Measurements from ENCODE around the gene DNAAF8.

Gene DNAAF8

DNA sequence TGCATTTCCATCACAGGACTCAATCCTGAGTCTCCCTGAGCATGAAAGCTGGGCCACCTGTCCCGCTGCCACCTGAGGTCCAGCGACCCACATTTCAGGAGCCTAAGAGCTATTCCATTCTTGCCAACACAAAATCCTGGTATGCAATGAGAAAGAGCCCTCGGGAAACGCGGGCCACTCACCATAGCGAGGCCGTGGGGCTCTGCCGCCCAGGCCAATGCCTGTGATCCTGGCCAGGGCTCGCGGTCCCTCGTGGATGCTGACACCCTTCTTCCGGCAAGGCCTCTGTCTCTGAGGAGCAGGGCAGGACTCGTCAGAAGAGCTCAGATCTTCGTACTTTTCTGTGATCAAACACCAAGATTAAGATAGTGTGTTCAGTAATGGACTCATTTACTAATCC lies 29.4 kb upstream of the DNAAF8 start:
- WGBS, result 96% methylated on average over 14 of the region's 14 CpGs
- no peak overlapping the region for H3K4me3 ChIP-seq (ENCODE audit: low read length)
- H3K36me3 ChIP-seq (ENCODE audit: insufficient read depth, low read length), result peaks cover 78% of the 10 kb centered on the region
- no peak overlapping the region for H3K9ac ChIP-seq (ENCODE audit: low read depth, low read length)
- H3K9me3 ChIP-seq (ENCODE audit: insufficient read depth, low read depth, low read length), result no peaks in the 10 kb centered on the region
- no peaks in the 10 kb centered on the region for H3K27me3 ChIP-seq (ENCODE audit: insufficient read depth, low read length)
- H3K27ac ChIP-seq (ENCODE audit: low read depth, low read length), result no peak overlapping the region
- no peaks in the 10 kb centered on the region for H3K4me1 ChIP-seq (ENCODE audit: insufficient read depth, low read length)

GRCh38 chr16:4706871-4707270 lies 27.5 kb upstream of the DNAAF8 start:
- Histone ChIP-seq H3K36me3 (ENCODE audit: insufficient read depth, low read length) (peaks cover 72% of the 10 kb centered on the region), H3K9ac (ENCODE audit: low read depth, low read length) (no peak overlapping the region), H3K4me3 (ENCODE audit: low read length) (no peak overlapping the region), H3K27me3 (ENCODE audit: insufficient read depth, low read length) (no peaks in the 10 kb centered on the region), H3K27ac (ENCODE audit: low read depth, low read length) (no peak overlapping the region), H3K9me3 (ENCODE audit: insufficient read depth, low read depth, low read length) (no peaks in the 10 kb centered on the region), H3K4me1 (ENCODE audit: insufficient read depth, low read length) (no peaks in the 10 kb centered on the region)
- WGBS, result 94% methylated on average over 7 of the region's 7 CpGs

GRCh38 chr16:4709481-4709880 lies 24.9 kb upstream of the DNAAF8 start:
- no peak overlapping the region for H3K4me3 ChIP-seq (ENCODE audit: low read length)
- H3K4me1 ChIP-seq (ENCODE audit: insufficient read depth, low read length), result peaks cover 10% of the 10 kb centered on the region; the same call in 1 of the 2 replicates
- no peaks in the 10 kb centered on the region for H3K9me3 ChIP-seq (ENCODE audit: insufficient read depth, low read depth, low read length)
- H3K9ac ChIP-seq (ENCODE audit: low read depth, low read length), result no peak overlapping the region
- H3K27me3 ChIP-seq (ENCODE audit: insufficient read depth, low read length), result no peaks in the 10 kb centered on the region
- H3K36me3 ChIP-seq (ENCODE audit: insufficient read depth, low read length), result peaks cover 72% of the 10 kb centered on the region
- 100% methylated on average over 3 of the region's 4 CpGs for WGBS
- no peak overlapping the region for H3K27ac ChIP-seq (ENCODE audit: low read depth, low read length)

DNA sequence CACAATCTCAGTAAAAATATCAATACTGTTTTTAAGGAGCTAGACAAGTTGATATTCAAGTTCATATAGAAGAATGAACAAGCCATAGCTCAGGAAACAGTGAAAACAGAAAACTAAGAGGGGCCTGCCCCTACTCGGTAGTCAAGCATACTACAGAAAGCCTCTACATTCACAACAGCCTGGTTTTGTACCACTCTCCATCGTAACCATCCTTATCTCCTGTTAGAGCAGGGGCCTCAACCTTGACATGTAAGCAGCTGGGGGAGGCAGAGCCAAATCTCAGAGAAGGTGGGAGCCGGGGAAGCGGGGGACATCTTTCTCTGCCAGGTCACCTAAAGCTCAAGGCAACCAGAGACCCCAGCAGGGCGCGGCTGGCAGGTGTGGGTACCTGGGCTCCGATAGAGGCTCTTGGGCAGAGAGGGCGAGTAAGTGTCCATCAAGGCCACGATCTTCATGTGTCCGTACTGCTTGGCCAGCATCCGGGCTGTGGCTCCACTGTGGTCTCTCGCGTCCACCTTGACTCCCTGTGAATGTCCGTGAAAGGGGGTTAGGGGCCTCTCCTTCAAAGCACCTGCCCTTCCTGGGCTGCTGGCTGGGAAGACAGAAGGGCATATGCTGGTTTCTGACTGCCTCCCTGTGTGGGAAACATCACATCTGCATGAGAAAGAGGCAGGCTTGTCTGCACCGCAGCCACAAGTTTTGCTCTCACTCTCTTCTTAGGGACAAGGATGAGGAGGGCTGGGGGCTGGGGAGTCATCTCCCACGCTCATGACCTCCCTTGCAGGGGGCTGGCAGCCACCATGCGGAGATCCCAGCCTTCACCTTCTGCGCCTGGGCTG lies 20.5 kb upstream of the DNAAF8 start:
- 65% methylated on average over 18 of the region's 18 CpGs for WGBS
- peaks cover 55% of the 10 kb centered on the region for H3K36me3 ChIP-seq (ENCODE audit: insufficient read depth, low read length)
- H3K27me3 ChIP-seq (ENCODE audit: insufficient read depth, low read length), result no peaks in the 10 kb centered on the region
- peak overlapping the region; percentile 39; the same call in 1 of the 2 replicates for H3K9ac ChIP-seq (ENCODE audit: low read depth, low read length)
- H3K4me1 ChIP-seq (ENCODE audit: insufficient read depth, low read length), result peaks cover 17% of the 10 kb centered on the region; the same call in 1 of the 2 replicates
- no peaks in the 10 kb centered on the region for H3K9me3 ChIP-seq (ENCODE audit: insufficient read depth, low read depth, low read length)
- peak overlapping the region; percentile 41; the same call in 1 of the 2 replicates for H3K27ac ChIP-seq (ENCODE audit: low read depth, low read length)
- no peak overlapping the region for H3K4me3 ChIP-seq (ENCODE audit: low read length)

- Histone ChIP-seq H3K27me3 (ENCODE audit: insufficient read depth, low read length) (no peaks in the 10 kb centered on the region), H3K9ac (ENCODE audit: low read depth, low read length) (no peak overlapping the region), H3K36me3 (ENCODE audit: insufficient read depth, low read length) (peaks cover 50% of the 10 kb centered on the region), H3K4me1 (ENCODE audit: insufficient read depth, low read length) (peaks cover 19% of the 10 kb centered on the region; the same call in 1 of the 2 replicates), H3K27ac (ENCODE audit: low read depth, low read length) (no peak overlapping the region), H3K9me3 (ENCODE audit: insufficient read depth, low read depth, low read length) (no peaks in the 10 kb centered on the region), H3K4me3 (ENCODE audit: low read length) (no peak overlapping the region)
- 96% methylated on average over 2 of the region's 2 CpGs for WGBS
Measured at GRCh38 chr16:4714996-4715395, 19.3 kb upstream of the DNAAF8 start.

DNA sequence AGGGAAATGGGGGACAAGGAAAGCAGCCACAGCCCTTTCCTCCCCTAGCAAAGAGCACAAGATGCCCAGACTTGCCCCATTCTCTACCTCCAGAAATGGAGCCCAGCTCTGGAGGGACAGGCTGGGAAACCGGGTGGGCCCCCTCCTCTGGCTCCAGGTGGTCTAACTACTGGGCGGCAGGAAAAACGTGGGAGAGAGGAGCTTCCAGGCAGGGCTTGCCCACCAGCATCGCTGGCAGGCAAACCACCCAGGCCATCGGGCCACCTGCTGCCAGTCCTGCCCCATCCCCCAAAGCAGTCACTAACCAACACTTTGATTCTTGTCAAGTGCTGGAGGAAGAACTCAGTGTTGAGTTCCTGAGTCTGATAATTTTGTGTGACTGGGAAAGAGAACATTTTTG lies 15.9 kb upstream of the DNAAF8 start:
- Histone ChIP-seq H3K9ac (ENCODE audit: low read depth, low read length) (no peak overlapping the region), H3K36me3 (ENCODE audit: insufficient read depth, low read length) (peaks cover 39% of the 10 kb centered on the region), H3K4me3 (ENCODE audit: low read length) (no peak overlapping the region), H3K27ac (ENCODE audit: low read depth, low read length) (peak overlapping the region; percentile 43; the same call in 1 of the 2 replicates), H3K9me3 (ENCODE audit: insufficient read depth, low read depth, low read length) (no peaks in the 10 kb centered on the region), H3K4me1 (ENCODE audit: insufficient read depth, low read length) (peaks cover 19% of the 10 kb centered on the region; the same call in 1 of the 2 replicates), H3K27me3 (ENCODE audit: insufficient read depth, low read length) (no peaks in the 10 kb centered on the region)
- WGBS, result 47% methylated on average over 5 of the region's 5 CpGs

GRCh38 chr16:4723071-4723767 lies 11.1 kb upstream of the DNAAF8 start:
- Histone ChIP-seq H3K27ac (ENCODE audit: low read depth, low read length) (no peak overlapping the region), H3K9me3 (ENCODE audit: insufficient read depth, low read depth, low read length) (no peaks in the 10 kb centered on the region), H3K4me1 (ENCODE audit: insufficient read depth, low read length) (peaks cover 8% of the 10 kb centered on the region; the same call in 1 of the 2 replicates), H3K27me3 (ENCODE audit: insufficient read depth, low read length) (no peaks in the 10 kb centered on the region), H3K9ac (ENCODE audit: low read depth, low read length) (no peak overlapping the region), H3K4me3 (ENCODE audit: low read length) (no peak overlapping the region), H3K36me3 (ENCODE audit: insufficient read depth, low read length) (peaks cover 54% of the 10 kb centered on the region)
- WGBS, result 96% methylated on average over 13 of the region's 14 CpGs

GRCh38 chr16:4724661-4725270 lies 9.6 kb upstream of the DNAAF8 start:
- Histone ChIP-seq H3K4me1 (ENCODE audit: insufficient read depth, low read length) (no peaks in the 10 kb centered on the region), H3K27ac (ENCODE audit: low read depth, low read length) (no peak overlapping the region), H3K36me3 (ENCODE audit: insufficient read depth, low read length) (peaks cover 63% of the 10 kb centered on the region), H3K9me3 (ENCODE audit: insufficient read depth, low read depth, low read length) (no peaks in the 10 kb centered on the region), H3K9ac (ENCODE audit: low read depth, low read length) (no peak overlapping the region), H3K4me3 (ENCODE audit: low read length) (no peak overlapping the region), H3K27me3 (ENCODE audit: insufficient read depth, low read length) (no peaks in the 10 kb centered on the region)
- 94% methylated on average over 11 of the region's 11 CpGs for WGBS

- H3K36me3 ChIP-seq (ENCODE audit: insufficient read depth, low read length), result peaks cover 73% of the 10 kb centered on the region
Measured at GRCh38 chr16:4726616-4727015, 7.7 kb upstream of the DNAAF8 start.

GRCh38 chr16:4728676-4729075 lies 5.7 kb upstream of the DNAAF8 start:
- Histone ChIP-seq H3K36me3 (ENCODE audit: insufficient read depth, low read length) (peaks cover 58% of the 10 kb centered on the region), H3K9ac (ENCODE audit: low read depth, low read length) (no peak overlapping the region)

More at GRCh38 chr16:4726616-4727015, 7.7 kb upstream of the DNAAF8 start:
- no peak overlapping the region for H3K9ac ChIP-seq (ENCODE audit: low read depth, low read length)
- no peak overlapping the region for H3K4me3 ChIP-seq (ENCODE audit: low read length)
- no peaks in the 10 kb centered on the region for H3K4me1 ChIP-seq (ENCODE audit: insufficient read depth, low read length)
- H3K9me3 ChIP-seq (ENCODE audit: insufficient read depth, low read depth, low read length), result no peaks in the 10 kb centered on the region
- no peaks in the 10 kb centered on the region for H3K27me3 ChIP-seq (ENCODE audit: insufficient read depth, low read length)
- H3K27ac ChIP-seq (ENCODE audit: low read depth, low read length), result no peak overlapping the region
- 95% methylated on average over 18 of the region's 18 CpGs for WGBS

GRCh38 chr16:4729876-4730275 lies 4.5 kb upstream of the DNAAF8 start:
- Histone ChIP-seq H3K9me3 (ENCODE audit: insufficient read depth, low read depth, low read length) (no peaks in the 10 kb centered on the region), H3K36me3 (ENCODE audit: insufficient read depth, low read length) (peaks cover 46% of the 10 kb centered on the region), H3K9ac (ENCODE audit: low read depth, low read length) (no peak overlapping the region), H3K27me3 (ENCODE audit: insufficient read depth, low read length) (no peaks in the 10 kb centered on the region), H3K4me3 (ENCODE audit: low read length) (no peak overlapping the region), H3K4me1 (ENCODE audit: insufficient read depth, low read length) (no peaks in the 10 kb centered on the region), H3K27ac (ENCODE audit: low read depth, low read length) (no peak overlapping the region)
- WGBS, result 97% methylated on average over 15 of the region's 15 CpGs

More at GRCh38 chr16:4728676-4729075, 5.7 kb upstream of the DNAAF8 start:
- no peaks in the 10 kb centered on the region for H3K9me3 ChIP-seq (ENCODE audit: insufficient read depth, low read depth, low read length)
- H3K4me3 ChIP-seq (ENCODE audit: low read length), result no peak overlapping the region
- H3K4me1 ChIP-seq (ENCODE audit: insufficient read depth, low read length), result no peaks in the 10 kb centered on the region
- 93% methylated on average over 8 of the region's 8 CpGs for WGBS
- H3K27ac ChIP-seq (ENCODE audit: low read depth, low read length), result no peak overlapping the region
- no peaks in the 10 kb centered on the region for H3K27me3 ChIP-seq (ENCODE audit: insufficient read depth, low read length)

All from HUES64 (cell line).